Esophagus muscularis mucosa (tissue), 4 donors: ENCODE measurements around the gene PLPPR1. TPM values are rescaled to one million over a fixed set of nuclear protein-coding genes. Genes with fewer than 3 reads are reported as not detected.

Experiments used
- DNase-seq: peaks from one replicate; pipeline ENCODE4 v3.0.0-alpha.2; 2017; ENCODE audit errors: extremely low spot score
- H3K27ac ChIP-seq, 4 donors: fragments of 200-600 bp; sonication (generic); replicated peaks in 1 of 4; 1 replicate in 3 of 4; 2 replicates in 1 of 4; pipeline ENCODE4 v1.5.1; 2016 to 2019; ENCODE audit warnings: mild to moderate bottlenecking in 1 of 4
- H3K27me3 ChIP-seq, 4 donors: fragments of 200-600 bp; sonication (generic); one replicate each; pipeline versions ENCODE4 v1.5.1 to v1.6.0; 2016 to 2019
- H3K36me3 ChIP-seq, 4 donors: fragments of 200-600 bp; sonication (generic); one replicate each; pipeline ENCODE4 v1.5.1; 2016 to 2019
- H3K4me1 ChIP-seq, 4 donors: fragments of 200-600 bp; sonication (generic); one replicate each; pipeline ENCODE4 v1.5.1; 2016 to 2019
- H3K4me3 ChIP-seq, 4 donors: fragments of 200-600 bp; sonication (generic); 1 replicate in 2 of 4; 2 replicates in 2 of 4; pipeline ENCODE4 v1.5.1; 2016 to 2019; ENCODE audit warnings: mild to moderate bottlenecking in 4 of 4, moderate library complexity in 1 of 4
- H3K9me3 ChIP-seq, 4 donors: fragments of 200-600 bp; sonication (generic); 1 replicate in 3 of 4; 2 replicates in 1 of 4; pipeline ENCODE4 v1.5.1; 2016 to 2019
- CTCF ChIP-seq, 3 experiments: fragments of 200-600 bp in 2 of 3; fragments of 450-650 bp in 1 of 3; sonication (generic) in 2 of 3; IDR thresholded peaks; one replicate each; pipeline ENCODE4 v1.5.1; 2017 to 2019; ENCODE audit warnings: antibody characterized with exemption in 3 of 3, mild to moderate bottlenecking in 2 of 3, moderate library complexity in 1 of 3
- EP300 ChIP-seq: sonication (generic); formaldehyde crosslinking; IDR thresholded peaks from one replicate; pipeline ENCODE4 v1.6.1; 2017; ENCODE audit warnings: antibody characterized with exemption
- POLR2A ChIP-seq: fragments of 450-650 bp; IDR thresholded peaks from one replicate; pipeline ENCODE4 v1.6.1; 2017; ENCODE audit warnings: antibody characterized with exemption, moderate library complexity, mild to moderate bottlenecking, low read depth
- POLR2AphosphoS5 ChIP-seq, 2 donors: sonication (generic); formaldehyde crosslinking; IDR thresholded peaks; one replicate each; pipeline ENCODE4 v1.6.1; 2017; ENCODE audit warnings: antibody characterized with exemption in 2 of 2
- WGBS: methylation state at CpG from one replicate; pipeline ENCODE4 v1.1.5; 2018; 5-methylcytosine and 5-hydroxymethylcytosine counted together
- intact Hi-C: fragments of 100-400 bp; cut with DNase I; formaldehyde crosslinking; loops from one replicate; pipeline ENCODE4 v1.15.1; 2023
- total RNA-seq, 4 donors: library from RNA; depleted of rRNA; stranded (reverse); fragments of >200 nt; gene quantifications; one replicate each; pipeline versions ENCODE4 v1.1.0 to v1.2.1, GENCODE V29; 2016

The PLPPR1 gene
- total RNA-seq, 4 donors from 2014 or later: 0.19 to 0.99 (median 0.29) TPM; not detected in 1

GRCh38 chr9:101184813-101185278, 156.3 kb downstream of the PLPPR1 start:
- no peaks in the 10 kb centered on the region for H3K36me3 ChIP-seq
- no peaks in the 10 kb centered on the region for H3K9me3 ChIP-seq
- H3K4me1 ChIP-seq: no peaks in the 10 kb centered on the region
- H3K27me3 ChIP-seq: no peaks in the 10 kb centered on the region
- no peak overlapping the region for H3K4me3 ChIP-seq
- H3K27ac ChIP-seq: no peak overlapping the region
- no peak for TF ChIP-seq EP300
- TF ChIP-seq POLR2AphosphoS5 (IDR thresholded peaks at IDR 0.05): no peak
- no peak for TF ChIP-seq CTCF (IDR thresholded peaks at IDR 0.05)
- no peak for TF ChIP-seq POLR2A
- intact Hi-C loops: no loop called here
- 68% methylated on average over 2 of the region's 2 CpGs for whole genome bisulfite sequencing
- DNase-seq: no peak

GRCh38 chr9:101191723-101192122, 163.2 kb downstream of the PLPPR1 start:
- Histone ChIP-seq H3K4me3 (no peak overlapping the region), H3K9me3 (no peaks in the 10 kb centered on the region), H3K27me3 (no peaks in the 10 kb centered on the region), H3K27ac (no peak overlapping the region), H3K4me1 (no peaks in the 10 kb centered on the region), H3K36me3 (no peaks in the 10 kb centered on the region)
- intact Hi-C loops: no loop called here
- 70% methylated on average over 2 of the region's 2 CpGs for WGBS
- TF ChIP-seq POLR2A (no peak), POLR2AphosphoS5 (IDR thresholded peaks at IDR 0.05) (no peak), EP300 (no peak), CTCF (IDR thresholded peaks at IDR 0.05) (no peak)
- no peak for DNase-seq

- H3K4me1 ChIP-seq: peaks cover 0 to 3% (median 0%) of the 10 kb centered on the region in 4 donors
- H3K36me3 ChIP-seq: no peaks in the 10 kb centered on the region
- no peak overlapping the region for H3K27ac ChIP-seq
- TF ChIP-seq POLR2A (no peak), EP300 (no peak), CTCF (IDR thresholded peaks at IDR 0.05) (no peak), POLR2AphosphoS5 (IDR thresholded peaks at IDR 0.05) (no peak)
- no peaks in the 10 kb centered on the region for H3K9me3 ChIP-seq
- no peak overlapping the region for H3K4me3 ChIP-seq
- H3K27me3 ChIP-seq: no peaks in the 10 kb centered on the region
- intact Hi-C loops: no loop called here
- no peak for DNase-seq
- WGBS: 90% methylated on average over 4 of the region's 4 CpGs
Measured at GRCh38 chr9:101197026-101197425, 168.5 kb downstream of the PLPPR1 start.

GRCh38 chr9:101200852-101201251, 172.3 kb downstream of the PLPPR1 start:
- no peak for TF ChIP-seq POLR2A
- TF ChIP-seq CTCF (IDR thresholded peaks at IDR 0.05): no peak
- no peak for TF ChIP-seq POLR2AphosphoS5 (IDR thresholded peaks at IDR 0.05)
- no peak for TF ChIP-seq EP300
- DNase-seq: no peak
- no peak overlapping the region for H3K4me3 ChIP-seq
- intact Hi-C loops: no loop called here
- H3K36me3 ChIP-seq: no peaks in the 10 kb centered on the region
- peaks cover 0 to 4% (median 0%) of the 10 kb centered on the region in 4 donors for H3K4me1 ChIP-seq
- H3K9me3 ChIP-seq: no peaks in the 10 kb centered on the region
- H3K27ac ChIP-seq: no peak overlapping the region
- WGBS: 65% methylated on average over 2 of the region's 2 CpGs
- no peaks in the 10 kb centered on the region for H3K27me3 ChIP-seq

GRCh38 chr9:101201630-101202029, 173.1 kb downstream of the PLPPR1 start:
- DNase-seq: no peak
- Histone ChIP-seq H3K9me3 (no peaks in the 10 kb centered on the region), H3K4me1 (peaks cover 0 to 4% (median 0%) of the 10 kb centered on the region in 4 donors), H3K4me3 (no peak overlapping the region), H3K36me3 (no peaks in the 10 kb centered on the region), H3K27ac (no peak overlapping the region), H3K27me3 (no peaks in the 10 kb centered on the region)
- TF ChIP-seq EP300 (no peak), CTCF (IDR thresholded peaks at IDR 0.05) (no peak), POLR2A (no peak), POLR2AphosphoS5 (IDR thresholded peaks at IDR 0.05) (no peak)
- WGBS: 45% methylated on average over 2 of the region's 2 CpGs
- intact Hi-C loops: no loop called here
